ENCODE measurements around the gene SPON1. TPM values are rescaled to one million over a fixed set of nuclear protein-coding genes. Genes with fewer than 3 reads are reported as not detected.

SPON1 gene
- total RNA-seq, 1 donor from 2014 or later = 0.16 TPM

GRCh38 chr11:14001597-14001996, 39.1 kb downstream of the SPON1 start:
- Mint-ChIP-seq H3K27ac (no peak overlapping the region), H3K4me1 (ENCODE audit: low read depth) (no peaks in the 10 kb centered on the region), H3K27me3 (ENCODE audit: low read depth) (peaks cover 9% of the 10 kb centered on the region), H3K36me3 (ENCODE audit: low read depth) (no peaks in the 10 kb centered on the region), H3K4me3 (ENCODE audit: low read depth) (no peak overlapping the region), H3K9me3 (peaks cover 6% of the 10 kb centered on the region)
- intact Hi-C loops (cut with micrococcal nuclease) = no loop called here
- DNase-seq (ENCODE audit: low spot score) = no peak

DNA sequence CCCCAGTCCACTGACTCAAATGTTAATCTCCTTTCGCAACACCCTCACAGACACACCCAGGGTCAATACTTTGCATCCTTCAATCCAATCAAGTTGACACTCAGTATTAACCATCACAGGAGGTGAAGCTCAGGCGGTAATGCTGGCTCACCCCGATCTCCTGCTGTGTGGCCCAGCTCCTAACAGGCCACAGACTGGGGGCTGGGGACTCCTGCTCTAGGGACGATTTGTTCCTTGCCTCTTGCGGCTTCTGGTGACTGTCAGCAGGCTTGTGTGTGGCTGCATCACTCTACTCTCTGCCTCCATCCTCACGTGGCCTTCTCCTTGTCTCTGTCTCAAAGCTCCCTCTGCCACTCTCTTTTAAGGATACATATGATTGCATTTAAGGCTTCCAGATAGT, 45.0 kb downstream of the SPON1 start:
- no peaks in the 10 kb centered on the region for H3K36me3 Mint-ChIP-seq (ENCODE audit: low read depth)
- no peak overlapping the region for H3K27ac Mint-ChIP-seq
- H3K4me3 Mint-ChIP-seq (ENCODE audit: low read depth) = no peak overlapping the region
- peaks cover 9% of the 10 kb centered on the region for H3K27me3 Mint-ChIP-seq (ENCODE audit: low read depth)
- intact Hi-C loops (cut with micrococcal nuclease) = no loop called here
- no peak for DNase-seq (ENCODE audit: low spot score)
- H3K4me1 Mint-ChIP-seq (ENCODE audit: low read depth) = no peaks in the 10 kb centered on the region
- no peaks in the 10 kb centered on the region for H3K9me3 Mint-ChIP-seq

DNA sequence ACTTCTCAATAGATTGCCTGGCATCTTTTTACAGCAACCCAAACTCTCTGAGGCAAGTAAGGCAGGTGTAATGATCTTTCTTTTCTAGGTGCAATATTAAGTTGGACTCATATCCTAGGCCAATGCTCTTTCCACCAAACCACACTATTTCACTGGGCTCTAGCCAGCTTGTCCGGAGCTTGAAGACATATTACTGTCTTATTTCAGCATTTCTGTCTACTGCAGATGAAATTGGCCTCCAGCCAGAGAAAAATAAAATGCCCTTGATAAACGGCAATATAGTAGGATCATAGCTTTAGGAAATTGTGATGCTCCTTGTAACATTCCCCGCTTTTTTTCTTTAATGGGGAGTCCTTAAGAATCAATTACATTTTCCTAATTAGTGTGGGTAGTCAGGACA, 48.1 kb downstream of the SPON1 start:
- intact Hi-C loops (cut with micrococcal nuclease) = no loop called here
- no peak for DNase-seq (ENCODE audit: low spot score)
- no peaks in the 10 kb centered on the region for H3K9me3 Mint-ChIP-seq
- H3K36me3 Mint-ChIP-seq (ENCODE audit: low read depth) = no peaks in the 10 kb centered on the region
- H3K27ac Mint-ChIP-seq = no peak overlapping the region
- H3K27me3 Mint-ChIP-seq (ENCODE audit: low read depth) = peaks cover 3% of the 10 kb centered on the region
- no peaks in the 10 kb centered on the region for H3K4me1 Mint-ChIP-seq (ENCODE audit: low read depth)
- no peak overlapping the region for H3K4me3 Mint-ChIP-seq (ENCODE audit: low read depth)

DNA sequence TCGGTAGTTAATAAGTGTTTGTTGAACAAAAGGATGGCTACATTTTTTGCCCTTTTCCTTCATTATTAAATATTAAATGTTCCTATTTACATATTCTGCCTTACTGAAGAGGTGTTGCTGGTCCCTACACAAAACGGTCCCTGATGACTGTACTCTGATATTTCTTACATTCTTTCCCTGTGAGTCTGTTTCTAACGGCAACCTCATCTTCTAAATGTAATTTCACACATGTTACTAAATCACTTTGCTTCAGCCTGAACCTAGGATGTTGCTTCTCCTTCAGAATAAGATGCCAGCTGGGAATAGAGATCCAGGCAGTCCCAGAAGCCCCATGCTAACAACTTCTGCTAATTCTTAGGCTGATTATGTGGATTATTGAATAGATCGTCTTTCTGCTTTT, 50.3 kb downstream of the SPON1 start:
- H3K36me3 Mint-ChIP-seq (ENCODE audit: low read depth) = no peaks in the 10 kb centered on the region
- H3K27ac Mint-ChIP-seq = no peak overlapping the region
- no peaks in the 10 kb centered on the region for H3K4me1 Mint-ChIP-seq (ENCODE audit: low read depth)
- intact Hi-C loops (cut with micrococcal nuclease) = no loop called here
- H3K9me3 Mint-ChIP-seq = no peaks in the 10 kb centered on the region
- no peak overlapping the region for H3K4me3 Mint-ChIP-seq (ENCODE audit: low read depth)
- H3K27me3 Mint-ChIP-seq (ENCODE audit: low read depth) = no peaks in the 10 kb centered on the region
- no peak for DNase-seq (ENCODE audit: low spot score)

GRCh38 chr11:14015711-14016110, 53.2 kb downstream of the SPON1 start:
- no peak overlapping the region for H3K27ac Mint-ChIP-seq
- H3K4me1 Mint-ChIP-seq (ENCODE audit: low read depth) = no peaks in the 10 kb centered on the region
- no peak overlapping the region for H3K4me3 Mint-ChIP-seq (ENCODE audit: low read depth)
- no peaks in the 10 kb centered on the region for H3K36me3 Mint-ChIP-seq (ENCODE audit: low read depth)
- intact Hi-C loops (cut with micrococcal nuclease) = no loop called here
- H3K9me3 Mint-ChIP-seq = no peaks in the 10 kb centered on the region
- DNase-seq (ENCODE audit: low spot score) = no peak
- H3K27me3 Mint-ChIP-seq (ENCODE audit: low read depth) = peaks cover 9% of the 10 kb centered on the region

GRCh38 chr11:14018441-14018840, 55.9 kb downstream of the SPON1 start:
- Mint-ChIP-seq H3K36me3 (ENCODE audit: low read depth) (no peaks in the 10 kb centered on the region), H3K27me3 (ENCODE audit: low read depth) (peaks cover 21% of the 10 kb centered on the region), H3K27ac (no peak overlapping the region), H3K4me1 (ENCODE audit: low read depth) (no peaks in the 10 kb centered on the region), H3K4me3 (ENCODE audit: low read depth) (no peak overlapping the region), H3K9me3 (no peaks in the 10 kb centered on the region)
- no peak for DNase-seq (ENCODE audit: low spot score)
- intact Hi-C loops (cut with micrococcal nuclease) = no loop called here

GRCh38 chr11:14021738-14022137, 59.2 kb downstream of the SPON1 start:
- Mint-ChIP-seq H3K9me3 (no peaks in the 10 kb centered on the region), H3K4me1 (ENCODE audit: low read depth) (no peaks in the 10 kb centered on the region), H3K27ac (no peak overlapping the region), H3K36me3 (ENCODE audit: low read depth) (no peaks in the 10 kb centered on the region), H3K27me3 (ENCODE audit: low read depth) (peaks cover 23% of the 10 kb centered on the region), H3K4me3 (ENCODE audit: low read depth) (no peak overlapping the region)
- DNase-seq (ENCODE audit: low spot score) = no peak
- intact Hi-C loops (cut with micrococcal nuclease) = no loop called here

DNA sequence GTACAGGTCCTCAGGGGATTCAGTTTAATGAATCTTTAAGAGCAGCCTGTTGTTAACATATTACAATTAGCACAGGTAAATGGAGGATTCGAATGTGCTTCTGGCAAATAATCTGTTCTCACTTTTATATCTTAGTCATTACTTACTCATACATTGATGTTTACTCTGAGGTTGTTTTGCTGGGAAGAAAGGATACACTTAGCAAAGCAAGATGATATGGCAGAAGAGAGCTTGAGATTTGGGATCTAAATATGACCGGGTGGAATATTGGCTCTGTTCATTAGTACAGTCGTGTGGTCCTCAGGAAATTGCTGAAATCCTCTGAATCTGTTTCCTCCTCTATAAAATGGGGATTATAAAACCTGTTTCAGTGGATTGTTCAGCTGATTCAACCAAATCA, 59.7 kb downstream of the SPON1 start:
- Mint-ChIP-seq H3K4me3 (ENCODE audit: low read depth) (no peak overlapping the region), H3K27ac (no peak overlapping the region), H3K27me3 (ENCODE audit: low read depth) (peaks cover 25% of the 10 kb centered on the region), H3K4me1 (ENCODE audit: low read depth) (no peaks in the 10 kb centered on the region), H3K36me3 (ENCODE audit: low read depth) (no peaks in the 10 kb centered on the region), H3K9me3 (no peaks in the 10 kb centered on the region)
- intact Hi-C loops (cut with micrococcal nuclease) = no loop called here
- DNase-seq (ENCODE audit: low spot score) = no peak

- Mint-ChIP-seq H3K9me3 (no peaks in the 10 kb centered on the region), H3K4me1 (ENCODE audit: low read depth) (no peaks in the 10 kb centered on the region), H3K36me3 (ENCODE audit: low read depth) (no peaks in the 10 kb centered on the region), H3K4me3 (ENCODE audit: low read depth) (no peak overlapping the region), H3K27ac (no peak overlapping the region), H3K27me3 (ENCODE audit: low read depth) (peaks cover 25% of the 10 kb centered on the region)
- intact Hi-C loops (cut with micrococcal nuclease) = no loop called here
- no peak for DNase-seq (ENCODE audit: low spot score)
Measured at GRCh38 chr11:14022821-14023220, 60.3 kb downstream of the SPON1 start.

- Mint-ChIP-seq H3K27me3 (ENCODE audit: low read depth) (peaks cover 13% of the 10 kb centered on the region), H3K9me3 (no peaks in the 10 kb centered on the region), H3K4me3 (ENCODE audit: low read depth) (no peak overlapping the region), H3K27ac (no peak overlapping the region), H3K36me3 (ENCODE audit: low read depth) (no peaks in the 10 kb centered on the region), H3K4me1 (ENCODE audit: low read depth) (no peaks in the 10 kb centered on the region)
- intact Hi-C loops (cut with micrococcal nuclease) = no loop called here
- no peak for DNase-seq (ENCODE audit: low spot score)
Measured at GRCh38 chr11:14026961-14027360, 64.4 kb downstream of the SPON1 start.

- no peaks in the 10 kb centered on the region for H3K36me3 Mint-ChIP-seq (ENCODE audit: low read depth)
- no peak overlapping the region for H3K4me3 Mint-ChIP-seq (ENCODE audit: low read depth)
- H3K27me3 Mint-ChIP-seq (ENCODE audit: low read depth) = peaks cover 12% of the 10 kb centered on the region
- no peak overlapping the region for H3K27ac Mint-ChIP-seq
- intact Hi-C loops (cut with micrococcal nuclease) = no loop called here
- no peaks in the 10 kb centered on the region for H3K9me3 Mint-ChIP-seq
- H3K4me1 Mint-ChIP-seq (ENCODE audit: low read depth) = no peaks in the 10 kb centered on the region
- DNase-seq (ENCODE audit: low spot score) = no peak
Measured at GRCh38 chr11:14027525-14027924, 65.0 kb downstream of the SPON1 start.

GRCh38 chr11:14029440-14029839, 66.9 kb downstream of the SPON1 start:
- intact Hi-C loops (cut with micrococcal nuclease) = no loop called here
- no peaks in the 10 kb centered on the region for H3K9me3 Mint-ChIP-seq
- no peak for DNase-seq (ENCODE audit: low spot score)
- H3K27me3 Mint-ChIP-seq (ENCODE audit: low read depth) = peaks cover 9% of the 10 kb centered on the region
- no peak overlapping the region for H3K27ac Mint-ChIP-seq
- H3K4me3 Mint-ChIP-seq (ENCODE audit: low read depth) = no peak overlapping the region
- no peaks in the 10 kb centered on the region for H3K36me3 Mint-ChIP-seq (ENCODE audit: low read depth)
- H3K4me1 Mint-ChIP-seq (ENCODE audit: low read depth) = no peaks in the 10 kb centered on the region

- intact Hi-C loops (cut with micrococcal nuclease) = no loop called here
- Mint-ChIP-seq H3K27ac (no peak overlapping the region), H3K4me1 (ENCODE audit: low read depth) (no peaks in the 10 kb centered on the region), H3K4me3 (ENCODE audit: low read depth) (no peak overlapping the region), H3K9me3 (no peaks in the 10 kb centered on the region), H3K27me3 (ENCODE audit: low read depth) (peaks cover 9% of the 10 kb centered on the region), H3K36me3 (ENCODE audit: low read depth) (no peaks in the 10 kb centered on the region)
- DNase-seq (ENCODE audit: low spot score) = no peak
Measured at GRCh38 chr11:14029971-14030920, 67.7 kb downstream of the SPON1 start.

Data from activated T-helper 2 cell treated with anti-CD3 and anti-CD28 coated beads, Interferon-gamma antibody, Interleukin-2, Interleukin-4, amounts not matched to agents 10 μg/mL and 5 μg/mL and 100 μg/mL, durations not matched to agents 14 hours and 24 hours and 36 hours (primary cell).